Rectal smooth muscle tissue (tissue), 1 donor: ENCODE results near the gene LAGE3.

Experiments
- H3K27ac ChIP-seq: one replicate; pipeline ENCODE4 v1.7.0; 2013; ENCODE audit warnings: low read depth, low read length, inconsistent platforms
- H3K27me3 ChIP-seq: one replicate; pipeline ENCODE4 v1.7.0; 2013; ENCODE audit warnings: low read length; ENCODE audit not compliant: control insufficient read depth, insufficient read depth
- H3K36me3 ChIP-seq: one replicate; pipeline ENCODE4 v1.7.0; 2013; ENCODE audit warnings: low read length; ENCODE audit not compliant: control insufficient read depth, insufficient read depth
- H3K4me1 ChIP-seq: one replicate; pipeline ENCODE4 v1.7.0; 2013; ENCODE audit warnings: low read length; ENCODE audit not compliant: control insufficient read depth, insufficient read depth
- H3K4me3 ChIP-seq: one replicate; pipeline ENCODE4 v1.7.0; 2013; ENCODE audit warnings: low read length
- H3K9ac ChIP-seq: one replicate; pipeline ENCODE4 v1.7.0; 2013; ENCODE audit warnings: low read length

LAGE3 gene

GRCh38 chrX:154490414-154491083, 11.5 kb upstream of the LAGE3 start, which contains the start of gene SLC10A3:
Gene SLC10A3, minus strand, starts transcription at chrX:154490629. Its CDS starts 1,689 bp downstream, at chrX:154488940.
- H3K9ac ChIP-seq: peak within 1 kb of the TSS; percentile 77
- peak within 1 kb of the TSS; percentile 92 for H3K27ac ChIP-seq
- peak within 1 kb of the TSS; percentile 79 for H3K4me3 ChIP-seq
- no peaks in the 10 kb centered on the region for H3K36me3 ChIP-seq
- no peaks in the 10 kb centered on the region for H3K4me1 ChIP-seq
- no peaks in the 10 kb centered on the region for H3K27me3 ChIP-seq

GRCh38 chrX:154490021-154490413, 10.9 kb upstream of the LAGE3 start:
- Histone ChIP-seq H3K27ac (peak overlapping the region; percentile 85), H3K4me1 (peaks cover 3% of the 10 kb centered on the region), H3K27me3 (no peaks in the 10 kb centered on the region), H3K4me3 (peak overlapping the region; percentile 79), H3K36me3 (no peaks in the 10 kb centered on the region), H3K9ac (peak overlapping the region; percentile 59)

- peak overlapping the region; percentile 85 for H3K27ac ChIP-seq
- H3K9ac ChIP-seq: no peak overlapping the region
- peak overlapping the region; percentile 79 for H3K4me3 ChIP-seq
- H3K27me3 ChIP-seq: no peaks in the 10 kb centered on the region
- H3K36me3 ChIP-seq: no peaks in the 10 kb centered on the region
- H3K4me1 ChIP-seq: peaks cover 3% of the 10 kb centered on the region
These were observed 10.1 kb upstream of the LAGE3 start for GRCh38 chrX:154489182-154489581.

- H3K9ac ChIP-seq: no peak overlapping the region
- H3K4me1 ChIP-seq: peaks cover 3% of the 10 kb centered on the region
- H3K27ac ChIP-seq: no peak overlapping the region
- H3K4me3 ChIP-seq: no peak overlapping the region
- no peaks in the 10 kb centered on the region for H3K27me3 ChIP-seq
- H3K36me3 ChIP-seq: no peaks in the 10 kb centered on the region
These were observed 9.4 kb upstream of the LAGE3 start for GRCh38 chrX:154488336-154489075.

- Histone ChIP-seq H3K27me3 (peaks cover 2% of the 10 kb centered on the region), H3K27ac (no peak overlapping the region), H3K36me3 (no peaks in the 10 kb centered on the region), H3K9ac (no peak overlapping the region), H3K4me3 (no peak overlapping the region), H3K4me1 (peaks cover 3% of the 10 kb centered on the region)
These were observed 8.6 kb upstream of the LAGE3 start for GRCh38 chrX:154487518-154488290.

GRCh38 chrX:154486396-154487207, 7.5 kb upstream of the LAGE3 start, which contains the start of gene UBL4A:
Gene UBL4A, minus strand, starts transcription at chrX:154486615. Its CDS starts 31 bp downstream, at chrX:154486584.
- Histone ChIP-seq H3K4me3 (peak within 1 kb of the TSS; percentile 58), H3K27me3 (peaks cover 4% of the 10 kb centered on the region), H3K27ac (peak within 1 kb of the TSS; percentile 72), H3K4me1 (peaks cover 3% of the 10 kb centered on the region), H3K9ac (peak within 1 kb of the TSS; percentile 62), H3K36me3 (no peaks in the 10 kb centered on the region)

- H3K27ac ChIP-seq: peak overlapping the region; percentile 63
- peak overlapping the region; percentile 62 for H3K9ac ChIP-seq
- no peaks in the 10 kb centered on the region for H3K36me3 ChIP-seq
- peak overlapping the region; percentile 58 for H3K4me3 ChIP-seq
- peaks cover 4% of the 10 kb centered on the region for H3K27me3 ChIP-seq
- peaks cover 3% of the 10 kb centered on the region for H3K4me1 ChIP-seq
These were observed 6.9 kb upstream of the LAGE3 start for GRCh38 chrX:154486052-154486395.

GRCh38 chrX:154485150-154486051, 6.3 kb upstream of the LAGE3 start:
- Histone ChIP-seq H3K27me3 (peaks cover 4% of the 10 kb centered on the region), H3K36me3 (no peaks in the 10 kb centered on the region), H3K9ac (peak overlapping the region; percentile 62), H3K4me3 (peak overlapping the region; percentile 58), H3K4me1 (peaks cover 3% of the 10 kb centered on the region), H3K27ac (peak overlapping the region; percentile 63)

GRCh38 chrX:154484255-154485149, 5.4 kb upstream of the LAGE3 start:
- Histone ChIP-seq H3K9ac (no peak overlapping the region), H3K4me1 (peaks cover 3% of the 10 kb centered on the region), H3K27me3 (peaks cover 4% of the 10 kb centered on the region), H3K36me3 (no peaks in the 10 kb centered on the region), H3K4me3 (no peak overlapping the region), H3K27ac (no peak overlapping the region)

- Histone ChIP-seq H3K27me3 (peaks cover 4% of the 10 kb centered on the region), H3K27ac (no peak overlapping the region), H3K9ac (no peak overlapping the region), H3K4me3 (no peak overlapping the region), H3K4me1 (peaks cover 3% of the 10 kb centered on the region), H3K36me3 (no peaks in the 10 kb centered on the region)
These were observed 4.2 kb upstream of the LAGE3 start for GRCh38 chrX:154483325-154483724.
